Mononuclear cell (primary cell): Measurements from ENCODE around the gene MEGF6. TPM values are rescaled to one million over a fixed set of nuclear protein-coding genes. Genes with fewer than 3 reads are reported as not detected.

Experiments
- H3K27me3 ChIP-seq: 2 replicates; pipeline ENCODE4 v1.6.0; 2011; ENCODE audit warnings: low read length, control low read depth; ENCODE audit not compliant: insufficient read depth
- H3K4me1 ChIP-seq: 2 replicates; pipeline ENCODE4 v1.5.1; 2011; ENCODE audit warnings: mild to moderate bottlenecking, low read length, control low read depth; ENCODE audit not compliant: insufficient read depth
- H3K4me3 ChIP-seq: 2 replicates; pipeline ENCODE4 v1.5.1; 2011; ENCODE audit warnings: mild to moderate bottlenecking, low read length, moderate library complexity
- H3K9me3 ChIP-seq: 2 replicates; pipeline ENCODE4 v1.5.1; 2011; ENCODE audit warnings: low read depth, mild to moderate bottlenecking, control low read depth, low read length
- total RNA-seq: library from RNA; depleted of rRNA; stranded (reverse); fragments of >200 nt; gene quantifications from one replicate; pipeline ENCODE4 v1.2.3, GENCODE V29; 2012

MEGF6 gene
- total RNA-seq, 1 donor = 16.2 TPM

- H3K4me1 ChIP-seq = no peaks in the 10 kb centered on the region
- no peaks in the 10 kb centered on the region for H3K27me3 ChIP-seq
- no peaks in the 10 kb centered on the region for H3K9me3 ChIP-seq
- no peak overlapping the region for H3K4me3 ChIP-seq
Measured at GRCh38 chr1:3441880-3442279, 169.4 kb downstream of the MEGF6 start.

- Histone ChIP-seq H3K27me3 (no peaks in the 10 kb centered on the region), H3K4me1 (no peaks in the 10 kb centered on the region), H3K9me3 (no peaks in the 10 kb centered on the region), H3K4me3 (no peak overlapping the region)
Measured at GRCh38 chr1:3441410-3441847, 169.9 kb downstream of the MEGF6 start.

- Histone ChIP-seq H3K4me1 (no peaks in the 10 kb centered on the region), H3K9me3 (no peaks in the 10 kb centered on the region), H3K27me3 (no peaks in the 10 kb centered on the region), H3K4me3 (no peak overlapping the region)
Measured at GRCh38 chr1:3440711-3441409, 170.4 kb downstream of the MEGF6 start.

GRCh38 chr1:3440300-3440681 is 171.0 kb downstream of the MEGF6 start:
- Histone ChIP-seq H3K27me3 (no peaks in the 10 kb centered on the region), H3K9me3 (no peaks in the 10 kb centered on the region), H3K4me1 (no peaks in the 10 kb centered on the region), H3K4me3 (no peak overlapping the region)

Other genes starting within 250 kb of the MEGF6 start
- gene ARHGEF16, start 156.8 kb downstream of the MEGF6 start, total RNA-seq = not detected
- gene TPRG1L, start 13.5 kb upstream of the MEGF6 start, total RNA-seq = 27.5 TPM
- 8.8 TPM for gene WRAP73, start 38.6 kb upstream of the MEGF6 start, total RNA-seq
- gene TP73, start 41.0 kb upstream of the MEGF6 start, total RNA-seq = not detected
- gene CCDC27, start 140.9 kb upstream of the MEGF6 start, total RNA-seq = not detected
- gene SMIM1, start 161.2 kb upstream of the MEGF6 start, total RNA-seq = 0.73 TPM
- 20.9 TPM for gene LRRC47, start 185.0 kb upstream of the MEGF6 start, total RNA-seq
- gene CEP104, start 245.7 kb upstream of the MEGF6 start, total RNA-seq = 12.8 TPM
- gene DFFB, start 246.0 kb upstream of the MEGF6 start, total RNA-seq = 4.2 TPM